ENCODE results near the gene ATP10A. TPM values are rescaled to one million over a fixed set of nuclear protein-coding genes. Genes with fewer than 3 reads are reported as not detected.

ATP10A gene
- total RNA-seq, 1 donor from 2014 or later = 6.5 TPM

GRCh38 chr15:25852661-25853524, 10.2 kb downstream of the ATP10A start:
- no peak for DNase-seq

GRCh38 chr15:25852027-25852426, 11.1 kb downstream of the ATP10A start:
- no peak for DNase-seq

DNA sequence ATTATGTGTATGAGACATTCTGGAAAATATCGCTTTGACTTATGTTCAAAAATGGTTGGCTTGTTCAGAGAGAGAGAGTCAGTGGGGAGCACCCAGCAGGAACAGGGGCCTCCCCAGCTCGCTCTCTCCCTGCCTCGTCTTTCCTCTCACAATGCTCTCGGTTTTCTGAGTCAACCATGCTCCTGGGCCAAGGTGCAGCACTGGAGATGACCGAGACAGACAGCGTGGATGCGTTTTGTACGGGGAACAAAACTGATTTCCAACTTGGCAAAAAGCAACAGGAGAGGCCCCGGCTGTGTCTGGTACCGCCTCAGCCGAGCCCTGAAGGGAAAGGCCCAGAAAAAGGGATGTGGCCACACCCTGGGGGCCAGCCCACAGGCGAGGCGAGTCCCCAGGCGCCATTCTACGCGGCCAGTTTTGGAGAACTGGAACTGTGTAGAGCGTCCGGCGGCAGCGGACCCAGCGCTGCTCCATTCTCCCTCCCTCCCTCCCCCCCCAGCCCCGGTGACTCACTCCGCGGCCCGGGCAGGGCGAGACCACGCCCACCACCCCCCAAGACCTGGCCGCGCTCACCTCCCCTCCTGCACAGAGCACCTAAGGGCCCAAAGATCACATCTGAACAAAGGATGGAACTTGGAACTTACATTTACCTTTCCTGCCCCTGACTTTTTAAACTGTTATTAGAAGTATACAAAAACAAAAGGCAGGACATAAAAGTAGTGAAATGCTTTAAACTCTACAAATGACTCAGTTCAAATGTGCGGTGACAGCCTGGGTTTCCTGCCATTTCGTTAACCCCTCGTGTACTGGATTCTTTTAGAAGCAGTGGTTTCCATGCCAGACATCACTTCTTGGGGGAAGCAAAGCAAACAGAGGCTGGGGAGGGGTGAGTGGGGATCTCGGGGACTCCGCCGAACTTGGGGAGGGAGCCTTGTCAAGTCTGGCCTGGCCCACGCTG, 12.7 kb downstream of the ATP10A start:
- DNase-seq = peak; percentile 69

GRCh38 chr15:25849157-25849921, 13.8 kb downstream of the ATP10A start:
- peak; percentile 88 for DNase-seq

- DNase-seq = no peak
Observed at GRCh38 chr15:25848784-25849156, 14.4 kb downstream of the ATP10A start.

GRCh38 chr15:25848325-25848724, 14.8 kb downstream of the ATP10A start:
- no peak for DNase-seq

GRCh38 chr15:25847051-25847450, 16.1 kb downstream of the ATP10A start:
- DNase-seq = no peak

- DNase-seq = no peak
Observed at GRCh38 chr15:25846377-25846776, 16.8 kb downstream of the ATP10A start.

- DNase-seq = no peak
Observed at GRCh38 chr15:25844981-25845680, 18.0 kb downstream of the ATP10A start.

DNA sequence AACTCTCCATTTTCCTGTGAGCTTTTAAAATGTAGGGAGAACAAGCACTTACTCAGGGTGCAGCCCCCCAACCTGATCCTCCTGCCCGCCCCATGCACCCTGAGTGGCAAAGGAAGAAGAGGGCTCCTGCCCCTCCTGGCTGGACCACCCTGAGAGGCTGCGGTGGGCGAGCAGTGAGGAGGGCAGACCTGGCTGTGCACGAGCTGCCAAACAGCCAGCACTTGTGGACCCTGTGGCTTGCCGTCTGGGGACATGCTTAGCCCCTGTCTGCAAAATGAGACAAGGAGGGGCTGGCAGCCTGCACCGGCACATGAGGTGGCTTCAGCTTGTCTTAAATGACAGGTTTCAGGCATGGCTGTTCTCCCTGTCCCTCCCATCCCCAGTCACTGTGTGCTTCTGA, 18.6 kb downstream of the ATP10A start:
- DNase-seq = no peak

DNA sequence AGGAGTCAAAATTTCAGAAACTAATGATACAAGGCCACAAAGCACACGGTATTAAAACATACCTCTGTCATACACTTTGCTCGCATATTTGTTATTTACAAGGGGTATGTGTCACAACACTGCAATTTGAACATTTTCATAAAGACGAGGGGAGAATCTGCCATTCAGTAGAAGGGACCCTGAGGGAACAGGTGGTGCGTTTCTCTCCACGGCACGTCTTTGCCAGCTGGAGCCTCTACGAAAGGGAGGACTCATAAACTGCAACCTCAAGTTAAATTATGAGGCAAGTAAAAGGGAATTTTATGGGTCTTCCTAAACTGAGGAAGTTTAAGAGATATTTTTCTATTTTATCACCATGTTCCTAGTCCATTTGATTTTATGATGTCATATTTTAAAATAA, 19.1 kb downstream of the ATP10A start:
- no peak for DNase-seq

DNA sequence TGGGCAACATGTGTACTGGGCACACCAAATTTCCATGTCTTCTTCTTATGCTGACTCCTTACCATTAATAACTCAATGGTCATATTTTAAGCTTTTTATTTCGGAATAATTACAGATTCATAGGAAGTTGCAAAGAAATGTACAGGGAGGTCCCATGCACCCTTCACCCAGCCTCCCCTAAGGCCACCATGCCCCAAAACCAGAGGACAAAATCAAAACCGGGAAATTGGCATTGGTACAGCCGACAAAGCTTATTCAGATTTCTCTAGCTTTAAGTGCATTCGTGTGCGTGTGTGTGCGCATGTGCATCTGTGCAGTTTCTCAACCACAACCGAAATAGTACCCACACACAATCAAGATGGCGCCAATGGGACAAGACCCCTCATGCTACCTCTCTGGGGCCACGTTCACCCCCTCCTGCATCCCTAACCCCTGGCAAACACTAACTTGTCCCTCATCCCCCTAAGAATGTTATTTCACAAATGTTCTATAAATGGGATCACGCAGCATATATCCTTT, 23.4 kb downstream of the ATP10A start:
- DNase-seq = no peak

- DNase-seq = no peak
Observed at GRCh38 chr15:25838871-25839195, 24.3 kb downstream of the ATP10A start.

DNA sequence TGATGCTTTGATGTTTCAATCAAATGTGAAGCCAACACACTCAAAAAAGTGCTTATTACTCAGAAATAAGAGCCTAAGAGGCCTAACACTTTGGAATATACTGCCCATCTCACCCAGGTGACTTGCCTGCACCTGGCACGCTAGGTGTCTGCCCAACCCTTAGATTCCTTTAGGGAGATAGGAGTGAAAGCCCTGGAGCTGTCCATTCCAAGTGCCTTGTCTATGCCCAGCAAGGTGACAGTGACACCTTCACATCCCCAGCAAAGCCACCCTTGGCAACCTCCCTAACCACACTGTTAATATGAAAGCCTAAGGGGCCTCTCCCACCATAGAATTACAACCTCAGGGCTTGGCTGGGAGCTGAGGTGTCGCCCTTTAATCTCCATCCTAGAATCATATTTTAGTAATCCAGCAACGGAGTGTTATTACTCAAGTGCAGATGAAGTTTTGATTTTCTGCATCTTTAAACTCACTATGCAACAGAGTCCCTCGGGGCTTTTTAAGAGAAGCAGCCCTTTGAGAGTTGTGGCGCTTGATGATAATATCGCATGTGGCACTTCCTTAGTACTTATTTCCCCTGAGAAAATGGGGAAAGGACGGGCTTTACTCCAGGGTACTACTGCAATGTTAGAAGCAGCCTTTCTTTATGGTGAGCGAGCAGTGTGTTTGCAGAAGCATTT, 24.8 kb downstream of the ATP10A start:
- no peak for DNase-seq

DNA sequence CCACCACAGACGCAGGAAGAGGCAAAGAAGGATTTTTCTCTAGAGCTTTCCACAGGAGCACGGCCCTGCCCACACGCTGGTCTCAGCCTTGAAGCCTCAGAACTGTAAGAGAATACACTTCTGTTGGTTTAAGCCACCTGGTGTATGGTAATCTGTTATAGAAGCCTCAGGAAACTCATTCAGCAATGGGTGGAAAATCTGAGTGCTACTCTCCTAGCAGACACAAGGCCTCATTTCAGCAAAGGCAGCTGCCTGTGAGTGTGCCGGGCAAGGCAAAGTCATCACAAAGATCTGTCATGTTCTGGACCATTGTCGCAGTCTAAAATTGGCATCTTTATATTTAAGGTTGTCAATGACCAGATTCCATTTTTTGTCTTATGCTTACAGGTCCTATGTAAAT, 31.0 kb downstream of the ATP10A start:
- DNase-seq = peak; percentile 59

DNA sequence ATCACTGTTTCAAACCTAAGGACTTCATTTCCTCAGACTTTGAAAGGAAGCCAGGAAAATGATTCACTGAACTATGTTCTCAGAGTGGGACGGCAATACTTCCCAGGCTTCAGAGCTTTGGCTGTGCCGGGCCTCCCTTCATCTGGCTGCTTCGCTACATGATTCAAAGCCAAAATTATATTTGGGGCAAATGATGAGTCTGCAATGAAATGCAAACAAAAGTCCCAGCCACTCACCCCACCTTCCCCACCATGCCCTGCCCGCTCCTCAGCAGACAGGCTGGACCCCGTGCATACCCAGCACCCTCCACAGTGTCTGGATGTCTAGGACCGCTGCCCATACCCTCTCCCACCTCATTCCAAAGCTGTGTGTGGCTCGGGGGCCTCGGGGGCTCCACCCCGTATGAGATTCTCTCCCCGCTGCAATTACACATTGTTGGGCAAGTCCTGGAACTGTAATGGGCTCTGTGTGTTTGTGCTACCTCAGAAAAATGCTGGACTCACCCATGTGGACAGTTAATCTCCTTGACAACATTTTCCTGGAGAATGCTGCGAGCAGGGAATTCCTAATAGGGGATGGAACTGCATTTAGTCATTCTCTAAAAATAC, 32.2 kb downstream of the ATP10A start:
- peak; percentile 75 for DNase-seq

DNA sequence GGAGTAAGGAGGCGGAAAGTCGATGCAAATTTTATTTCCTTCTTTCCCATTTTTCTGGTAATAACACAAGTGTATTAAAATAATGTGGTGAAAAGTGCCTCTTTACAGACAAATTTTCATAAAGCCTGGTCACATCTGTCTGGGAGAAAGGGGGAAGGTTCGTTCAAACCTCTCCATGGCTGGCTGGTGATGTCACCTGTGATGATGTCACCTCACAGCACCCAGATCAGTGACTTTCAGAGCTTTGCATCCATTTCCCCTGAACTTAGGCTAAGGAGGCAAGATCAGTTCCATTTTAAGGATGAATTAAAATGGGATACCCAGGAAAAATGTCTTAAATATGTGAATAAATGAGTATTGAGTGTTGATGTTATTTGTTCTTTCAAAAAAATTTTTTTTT, 34.1 kb downstream of the ATP10A start:
- no peak for DNase-seq

DNA sequence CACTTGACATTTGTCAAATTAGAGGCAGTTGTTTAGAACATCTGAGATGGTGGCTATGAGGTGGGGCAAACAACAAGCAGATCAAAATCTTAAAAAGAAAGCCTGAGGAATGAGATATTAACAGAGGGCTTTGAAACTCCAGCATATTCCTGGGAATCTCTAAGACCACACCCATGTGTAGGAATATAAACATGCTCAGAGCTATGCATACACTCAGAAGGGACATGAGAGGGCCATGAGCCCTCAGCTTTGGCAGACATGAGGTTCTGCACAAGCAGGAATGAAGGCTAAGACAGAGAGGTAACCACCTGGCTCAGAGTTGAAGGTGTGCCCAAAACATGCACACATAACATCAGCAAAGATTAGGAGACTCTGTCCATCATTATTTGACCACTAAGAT, 37.9 kb downstream of the ATP10A start:
- no peak for DNase-seq

GRCh38 chr15:25824618-25825017, 38.5 kb downstream of the ATP10A start:
- DNase-seq = no peak

DNA sequence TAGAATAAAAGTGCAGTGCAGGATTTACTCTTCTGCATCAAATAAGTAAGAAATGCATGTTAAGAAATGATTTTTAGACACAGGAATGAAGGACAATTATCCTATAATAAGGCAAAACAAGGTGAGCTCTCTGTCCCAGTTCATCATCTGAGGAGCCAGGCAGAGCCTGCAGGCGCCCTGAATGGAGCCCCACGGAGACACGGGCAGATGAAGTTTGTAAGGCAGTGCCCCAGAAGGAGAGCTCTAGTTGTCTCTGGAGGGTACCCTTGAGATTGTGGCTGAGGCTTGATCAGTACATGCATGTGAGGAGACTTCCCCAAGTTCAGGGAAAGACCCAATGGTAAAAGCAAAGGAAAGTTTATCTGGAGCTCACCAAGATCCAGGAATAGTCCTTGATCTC, 50.3 kb downstream of the ATP10A start:
- no peak for DNase-seq

- no peak for DNase-seq
Observed at GRCh38 chr15:25812073-25812472, 51.1 kb downstream of the ATP10A start.

All from tongue (tissue), 2 donors.